Panc1 (cell line): ENCODE measurements around the gene KCNB1. TPM values are rescaled to one million over a fixed set of nuclear protein-coding genes. Genes with fewer than 3 reads are reported as not detected.

Experiments used
- ATAC-seq: fragments of 200-7000 bp; cut with Tn5 transposase; 2 replicates; pipeline ENCODE4 v1.9.1; 2020; ENCODE audit warnings: mild to moderate bottlenecking, moderate library complexity
- BruUV-seq: library from RNA; stranded (reverse); fragments of 400-500 nt; replicated peaks from 2 replicates; lab custom pipeline; 2021; lab: Mats Ljungman, UMichigan
- CTCF ChIA-PET: fragments of 300-600 bp; sonication (Branson Sonifier 250); formaldehyde crosslinking; loops from one replicate; lab custom pipeline; 2022; ENCODE audit warnings: antibody characterized with exemption; lab: Charles Lee
- POLR2A ChIA-PET: fragments of 300-600 bp; sonication (Branson Sonifier 250); formaldehyde crosslinking; loops from one replicate; lab custom pipeline; 2022; ENCODE audit warnings: antibody characterized with exemption; lab: Charles Lee
- DNase-seq: peaks from one replicate; pipeline ENCODE4 v3.0.0-alpha.2; 2010; ENCODE audit warnings: low read depth, low spot score
- H3K27ac ChIP-seq: 2 replicates; pipeline ENCODE4 v1.5.1; 2011; ENCODE audit warnings: mild to moderate bottlenecking, low read length, inconsistent platforms
- H3K27me3 ChIP-seq: fragments of 200-500 bp; sonication (Bioruptor generic); 2 replicates; pipeline ENCODE4 v1.6.0; 2014; ENCODE audit warnings: low read length, inconsistent platforms; ENCODE audit not compliant: control insufficient read depth, insufficient read depth
- H3K36me3 ChIP-seq: fragments of 200-500 bp; sonication (Bioruptor generic); 2 replicates; pipeline ENCODE4 v1.5.1; 2014; ENCODE audit warnings: inconsistent platforms, mild to moderate bottlenecking, low read length, moderate library complexity; ENCODE audit not compliant: control insufficient read depth, insufficient read depth
- H3K4me1 ChIP-seq: 2 replicates; pipeline ENCODE4 v1.5.1; 2011; ENCODE audit warnings: inconsistent platforms, mild to moderate bottlenecking, low read length, moderate library complexity; ENCODE audit not compliant: control insufficient read depth, insufficient read depth
- H3K4me3 ChIP-seq, 2 experiments: 2 replicates each; pipeline ENCODE4 v1.5.1; 2011 to 2012; ENCODE audit warnings: low read depth in 2 of 2, low read length in 2 of 2, mild to moderate bottlenecking in 2 of 2, inconsistent platforms in 1 of 2, moderate library complexity in 1 of 2
- H3K9me3 ChIP-seq: fragments of 200-500 bp; sonication (Bioruptor generic); 2 replicates; pipeline ENCODE4 v1.5.1; 2014; ENCODE audit warnings: low read depth, mild to moderate bottlenecking, inconsistent platforms, low read length, moderate library complexity; ENCODE audit not compliant: control insufficient read depth, insufficient read depth
- POLR2AphosphoS5 ChIP-seq: IDR thresholded peaks from 2 replicates; pipeline ENCODE4 v1.6.1; 2012; ENCODE audit warnings: mild to moderate bottlenecking, low read depth, low read length, moderate library complexity
- SIN3A ChIP-seq: IDR thresholded peaks from 2 replicates; pipeline ENCODE4 v1.6.1; 2012; ENCODE audit warnings: low read depth, mild to moderate bottlenecking, low read length, moderate library complexity, borderline replicate concordance; ENCODE audit not compliant: insufficient read depth
- TCF7L2 ChIP-seq: IDR thresholded peaks from 2 replicates; pipeline ENCODE4 v1.6.1; 2011; ENCODE audit warnings: mild to moderate bottlenecking, low read depth, low read length, inconsistent platforms
- in situ Hi-C: cut with HindIII; loops from 2 replicates; pipeline ENCODE4 v1.10.0; 2016; ENCODE audit warnings: low sequenced_read_pairs, low pct_unique_long_range_greater_than_20kb
- intact Hi-C: fragments of 100-400 bp; cut with micrococcal nuclease; formaldehyde crosslinking; loops from one replicate; pipeline ENCODE4 v1.10.0; 2022; ENCODE audit not compliant: unreplicated experiment
- total RNA-seq: library from RNA; stranded (reverse); gene quantifications from one replicate; pipeline ENCODE4 v1.2.1, GENCODE V29; 2021; ENCODE audit not compliant: unreplicated experiment
- TF ChIP-seq, protein P1 (sequence below): fragments of 450-650 bp; IDR thresholded peaks from 2 replicates; pipeline ENCODE4 v1.5.1; 2017; ENCODE audit warnings: mild to moderate bottlenecking
- TF ChIP-seq, protein P2 (sequence below), 2 experiments: IDR thresholded peaks; 2 replicates each; pipeline ENCODE4 v1.6.1; 2011 to 2012; ENCODE audit warnings: low read depth in 2 of 2, control low read depth in 1 of 2, low read length in 1 of 2, mild to moderate bottlenecking in 1 of 2, moderate library complexity in 1 of 2; ENCODE audit not compliant: insufficient read depth in 1 of 2

KCNB1 gene
- total RNA-seq, 1 experiment from 2014 or later = 11.1 TPM

DNA sequence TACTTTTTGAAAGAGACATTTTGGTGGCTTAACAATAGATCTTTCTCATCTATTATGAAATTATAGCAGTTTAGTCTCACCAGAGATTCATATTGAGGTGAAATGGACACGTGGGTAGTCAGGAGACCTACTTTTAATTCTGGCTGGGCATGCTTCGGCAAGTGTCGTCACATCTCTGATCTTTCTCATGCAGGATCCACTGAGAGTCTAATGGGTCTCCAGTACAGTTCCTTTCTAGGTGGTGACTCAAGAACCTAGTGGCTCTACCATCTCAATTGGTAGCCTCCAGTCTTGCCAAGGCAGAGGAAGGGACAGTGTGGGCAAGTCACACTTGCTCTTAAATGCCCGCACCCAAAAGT, 94.9 kb downstream of the KCNB1 start:
- intact Hi-C loops = no loop called here
- Histone ChIP-seq H3K9me3 (no peaks in the 10 kb centered on the region), H3K4me1 (peaks cover 20% of the 10 kb centered on the region), H3K27me3 (no peaks in the 10 kb centered on the region), H3K27ac (peak overlapping the region; percentile 51; the same call in 1 of the 2 replicates), H3K4me3 (no peak overlapping the region), H3K36me3 (no peaks in the 10 kb centered on the region)
- TF ChIP-seq SIN3A (no peak), POLR2AphosphoS5 (no peak), TCF7L2 (no peak)
- TF ChIP-seq, protein P1, sequence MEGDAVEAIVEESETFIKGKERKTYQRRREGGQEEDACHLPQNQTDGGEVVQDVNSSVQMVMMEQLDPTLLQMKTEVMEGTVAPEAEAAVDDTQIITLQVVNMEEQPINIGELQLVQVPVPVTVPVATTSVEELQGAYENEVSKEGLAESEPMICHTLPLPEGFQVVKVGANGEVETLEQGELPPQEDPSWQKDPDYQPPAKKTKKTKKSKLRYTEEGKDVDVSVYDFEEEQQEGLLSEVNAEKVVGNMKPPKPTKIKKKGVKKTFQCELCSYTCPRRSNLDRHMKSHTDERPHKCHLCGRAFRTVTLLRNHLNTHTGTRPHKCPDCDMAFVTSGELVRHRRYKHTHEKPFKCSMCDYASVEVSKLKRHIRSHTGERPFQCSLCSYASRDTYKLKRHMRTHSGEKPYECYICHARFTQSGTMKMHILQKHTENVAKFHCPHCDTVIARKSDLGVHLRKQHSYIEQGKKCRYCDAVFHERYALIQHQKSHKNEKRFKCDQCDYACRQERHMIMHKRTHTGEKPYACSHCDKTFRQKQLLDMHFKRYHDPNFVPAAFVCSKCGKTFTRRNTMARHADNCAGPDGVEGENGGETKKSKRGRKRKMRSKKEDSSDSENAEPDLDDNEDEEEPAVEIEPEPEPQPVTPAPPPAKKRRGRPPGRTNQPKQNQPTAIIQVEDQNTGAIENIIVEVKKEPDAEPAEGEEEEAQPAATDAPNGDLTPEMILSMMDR = no peak
- TF ChIP-seq, protein P2, sequence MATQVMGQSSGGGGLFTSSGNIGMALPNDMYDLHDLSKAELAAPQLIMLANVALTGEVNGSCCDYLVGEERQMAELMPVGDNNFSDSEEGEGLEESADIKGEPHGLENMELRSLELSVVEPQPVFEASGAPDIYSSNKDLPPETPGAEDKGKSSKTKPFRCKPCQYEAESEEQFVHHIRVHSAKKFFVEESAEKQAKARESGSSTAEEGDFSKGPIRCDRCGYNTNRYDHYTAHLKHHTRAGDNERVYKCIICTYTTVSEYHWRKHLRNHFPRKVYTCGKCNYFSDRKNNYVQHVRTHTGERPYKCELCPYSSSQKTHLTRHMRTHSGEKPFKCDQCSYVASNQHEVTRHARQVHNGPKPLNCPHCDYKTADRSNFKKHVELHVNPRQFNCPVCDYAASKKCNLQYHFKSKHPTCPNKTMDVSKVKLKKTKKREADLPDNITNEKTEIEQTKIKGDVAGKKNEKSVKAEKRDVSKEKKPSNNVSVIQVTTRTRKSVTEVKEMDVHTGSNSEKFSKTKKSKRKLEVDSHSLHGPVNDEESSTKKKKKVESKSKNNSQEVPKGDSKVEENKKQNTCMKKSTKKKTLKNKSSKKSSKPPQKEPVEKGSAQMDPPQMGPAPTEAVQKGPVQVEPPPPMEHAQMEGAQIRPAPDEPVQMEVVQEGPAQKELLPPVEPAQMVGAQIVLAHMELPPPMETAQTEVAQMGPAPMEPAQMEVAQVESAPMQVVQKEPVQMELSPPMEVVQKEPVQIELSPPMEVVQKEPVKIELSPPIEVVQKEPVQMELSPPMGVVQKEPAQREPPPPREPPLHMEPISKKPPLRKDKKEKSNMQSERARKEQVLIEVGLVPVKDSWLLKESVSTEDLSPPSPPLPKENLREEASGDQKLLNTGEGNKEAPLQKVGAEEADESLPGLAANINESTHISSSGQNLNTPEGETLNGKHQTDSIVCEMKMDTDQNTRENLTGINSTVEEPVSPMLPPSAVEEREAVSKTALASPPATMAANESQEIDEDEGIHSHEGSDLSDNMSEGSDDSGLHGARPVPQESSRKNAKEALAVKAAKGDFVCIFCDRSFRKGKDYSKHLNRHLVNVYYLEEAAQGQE (IDR thresholded peaks at IDR 0.05; ENCODE audit: insufficient read depth in 1 of 2, low read depth in 2 of 2, low read length in 1 of 2) = no peak
- in situ Hi-C loops = no loop called here
- ATAC-seq (no peak), DNase-seq (no peak)
- CTCF ChIA-PET = no interaction called here
- BruUV-seq = no TSS peak
- POLR2A ChIA-PET = no interaction called here

DNA sequence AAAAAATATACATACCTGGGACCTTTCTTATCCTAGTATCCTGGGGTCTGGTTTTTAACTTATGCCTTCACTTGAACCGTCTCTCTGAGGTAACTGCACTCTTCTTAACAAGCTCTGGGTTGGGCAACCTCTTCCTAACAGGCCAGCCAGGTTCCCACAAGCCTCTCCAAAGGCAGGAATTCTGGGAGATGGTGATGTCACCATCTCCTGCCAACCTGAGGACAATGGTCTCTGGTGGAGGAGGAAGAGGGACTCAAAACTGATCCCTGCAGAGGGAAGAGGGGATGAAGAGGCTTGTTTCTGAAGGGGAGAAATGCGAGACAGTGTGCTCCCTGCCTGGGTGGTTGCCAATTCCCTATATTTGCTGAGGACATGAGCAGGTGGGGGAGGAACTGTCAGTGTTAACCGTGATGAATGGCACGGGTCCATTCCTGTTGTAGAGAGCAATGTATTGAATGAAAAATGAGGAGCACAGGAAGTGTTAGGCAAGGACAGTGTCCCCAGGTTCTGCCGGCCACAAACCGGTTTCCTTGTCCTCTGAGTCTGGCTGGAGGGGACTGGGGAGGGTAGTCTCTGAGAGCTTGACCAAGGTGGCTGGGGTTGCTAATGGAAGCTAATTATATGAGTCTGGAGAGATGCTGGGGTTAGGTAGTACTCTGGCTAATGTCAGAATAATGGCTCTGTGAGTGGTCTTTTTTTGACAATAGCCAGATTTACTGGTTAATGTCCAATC, 95.5 kb downstream of the KCNB1 start:
- Histone ChIP-seq H3K4me1 (peaks cover 25% of the 10 kb centered on the region), H3K9me3 (no peaks in the 10 kb centered on the region), H3K27ac (peak overlapping the region; percentile 51; the same call in 1 of the 2 replicates), H3K36me3 (no peaks in the 10 kb centered on the region), H3K4me3 (no peak overlapping the region), H3K27me3 (no peaks in the 10 kb centered on the region)
- POLR2A ChIA-PET = no interaction called here
- no TSS peak for BruUV-seq
- in situ Hi-C loops (no loop called here), intact Hi-C loops (no loop called here)
- TF ChIP-seq, protein P1 = no peak
- TF ChIP-seq SIN3A (no peak), TCF7L2 (no peak), POLR2AphosphoS5 (no peak)
- TF ChIP-seq, protein P2 (IDR thresholded peaks at IDR 0.05; ENCODE audit: insufficient read depth in 1 of 2, low read depth in 2 of 2, low read length in 1 of 2) = no peak
- CTCF ChIA-PET = no interaction called here
- DNase-seq = no peak
- ATAC-seq = no peak
